ENCODE measurements around the gene AOAH. TPM values are rescaled to one million over a fixed set of nuclear protein-coding genes. Genes with fewer than 3 reads are reported as not detected.

Gene AOAH
- total RNA-seq, 4 donors from 2014 or later, result 0.68 to 12.0 (median 4.8) TPM

GRCh38 chr7:36635091-36635490 is 89.2 kb downstream of the AOAH start:
- Histone ChIP-seq H3K27me3 (no peaks in the 10 kb centered on the region), H3K4me1 (no peaks in the 10 kb centered on the region), H3K27ac (no peak overlapping the region), H3K36me3 (no peaks in the 10 kb centered on the region), H3K4me3 (no peak overlapping the region), H3K9me3 (no peaks in the 10 kb centered on the region)
- WGBS, 2 donors, result 78 to 82% methylated on average over 3 of the region's 3 CpGs
- DNase-seq, result no peak
- TF ChIP-seq POLR2A (IDR thresholded peaks at IDR 0.05), result no peak
- TF ChIP-seq CTCF (IDR thresholded peaks at IDR 0.05), result no peak
- intact Hi-C loops (cut with DNase I), result no loop called here

GRCh38 chr7:36633377-36633776 is 90.9 kb downstream of the AOAH start:
- intact Hi-C loops (cut with DNase I), result no loop called here
- no peak for DNase-seq
- Histone ChIP-seq H3K27me3 (no peaks in the 10 kb centered on the region), H3K9me3 (no peaks in the 10 kb centered on the region), H3K4me1 (no peaks in the 10 kb centered on the region), H3K4me3 (no peak overlapping the region), H3K36me3 (no peaks in the 10 kb centered on the region), H3K27ac (no peak overlapping the region)
- TF ChIP-seq CTCF (IDR thresholded peaks at IDR 0.05), result no peak
- 94 to 95% methylated on average over 8 to 9 of the region's 9 CpGs for WGBS, 2 donors

- Histone ChIP-seq H3K4me1 (no peaks in the 10 kb centered on the region), H3K36me3 (no peaks in the 10 kb centered on the region), H3K9me3 (no peaks in the 10 kb centered on the region), H3K4me3 (no peak overlapping the region), H3K27me3 (no peaks in the 10 kb centered on the region), H3K27ac (no peak overlapping the region)
- DNase-seq, result no peak
- whole genome bisulfite sequencing, 2 donors, result 59 to 69% methylated on average over 6 of the region's 6 CpGs
- TF ChIP-seq POLR2A (IDR thresholded peaks at IDR 0.05) (no peak), CTCF (IDR thresholded peaks at IDR 0.05) (no peak)
- intact Hi-C loops (cut with DNase I), result no loop called here
Observed at GRCh38 chr7:36630112-36630650, 94.1 kb downstream of the AOAH start.

- H3K4me1 ChIP-seq, result no peaks in the 10 kb centered on the region
- no peaks in the 10 kb centered on the region for H3K9me3 ChIP-seq
- DNase-seq, result no peak
- intact Hi-C loops (cut with DNase I), result no loop called here
- 50 to 63% methylated on average over 1 of the region's 1 CpG for WGBS, 2 donors
- H3K27ac ChIP-seq, result no peak overlapping the region
- H3K27me3 ChIP-seq, result no peaks in the 10 kb centered on the region
- TF ChIP-seq POLR2A (IDR thresholded peaks at IDR 0.05) (no peak), CTCF (IDR thresholded peaks at IDR 0.05) (no peak)
- H3K4me3 ChIP-seq, result no peak overlapping the region
- H3K36me3 ChIP-seq, result no peaks in the 10 kb centered on the region
Observed at GRCh38 chr7:36629351-36629750, 94.9 kb downstream of the AOAH start.

- 79 to 84% methylated on average over 6 of the region's 6 CpGs for WGBS, 2 donors
Observed at GRCh38 chr7:36627836-36628235, 96.5 kb downstream of the AOAH start.

More at GRCh38 chr7:36627836-36628235, 96.5 kb downstream of the AOAH start:
- Histone ChIP-seq H3K9me3 (no peaks in the 10 kb centered on the region), H3K27ac (no peak overlapping the region), H3K4me3 (no peak overlapping the region), H3K4me1 (no peaks in the 10 kb centered on the region), H3K36me3 (no peaks in the 10 kb centered on the region), H3K27me3 (no peaks in the 10 kb centered on the region)
- DNase-seq, result no peak
- TF ChIP-seq POLR2A (IDR thresholded peaks at IDR 0.05) (no peak), CTCF (IDR thresholded peaks at IDR 0.05) (no peak)
- intact Hi-C loops (cut with DNase I), result no loop called here

All from esophagus squamous epithelium (tissue), 5 donors.